Subcutaneous abdominal adipose tissue (tissue), 5 donors: ENCODE measurements around the gene RAB43.
"Not testable (repeated sequence)": the region's sequence is repeated elsewhere in the genome, so short reads cannot be mapped to it uniquely, and the experiment has no call there.

Experiments
- H3K27ac ChIP-seq: one replicate; pipeline ENCODE4 v1.7.0; 2013; ENCODE audit warnings: low read depth, mild to moderate bottlenecking, inconsistent platforms, low read length, moderate library complexity
- H3K27me3 ChIP-seq, 5 donors: one replicate each; pipeline ENCODE4 v1.7.0; 2013; ENCODE audit warnings: low read length in 5 of 5, inconsistent platforms in 1 of 5; ENCODE audit not compliant: control insufficient read depth in 5 of 5, insufficient read depth in 4 of 5
- H3K36me3 ChIP-seq, 5 donors: one replicate each; pipeline ENCODE4 v1.7.0; 2013; ENCODE audit warnings: low read length in 5 of 5; ENCODE audit not compliant: control insufficient read depth in 5 of 5, insufficient read depth in 5 of 5
- H3K4me1 ChIP-seq, 5 donors: one replicate each; pipeline ENCODE4 v1.7.0; 2013; ENCODE audit warnings: low read length in 5 of 5, mild to moderate bottlenecking in 3 of 5, moderate library complexity in 1 of 5; ENCODE audit not compliant: control insufficient read depth in 5 of 5, insufficient read depth in 5 of 5
- H3K4me3 ChIP-seq, 5 donors: one replicate each; pipeline ENCODE4 v1.7.0; 2013; ENCODE audit warnings: low read length in 5 of 5, low read depth in 1 of 5
- H3K9ac ChIP-seq, 5 donors: one replicate each; pipeline ENCODE4 v1.7.0; 2013; ENCODE audit warnings: low read length in 5 of 5, mild to moderate bottlenecking in 4 of 5, moderate library complexity in 3 of 5
- H3K9me3 ChIP-seq, 5 donors: one replicate each; pipeline ENCODE4 v1.7.0; 2013; ENCODE audit warnings: low read length in 5 of 5; ENCODE audit not compliant: control insufficient read depth in 5 of 5
- donor health status: healthy.
- donor health status: healthy.
- donor health status: healthy.
- donor health status: healthy.
- donor health status: healthy.

RAB43 gene

DNA sequence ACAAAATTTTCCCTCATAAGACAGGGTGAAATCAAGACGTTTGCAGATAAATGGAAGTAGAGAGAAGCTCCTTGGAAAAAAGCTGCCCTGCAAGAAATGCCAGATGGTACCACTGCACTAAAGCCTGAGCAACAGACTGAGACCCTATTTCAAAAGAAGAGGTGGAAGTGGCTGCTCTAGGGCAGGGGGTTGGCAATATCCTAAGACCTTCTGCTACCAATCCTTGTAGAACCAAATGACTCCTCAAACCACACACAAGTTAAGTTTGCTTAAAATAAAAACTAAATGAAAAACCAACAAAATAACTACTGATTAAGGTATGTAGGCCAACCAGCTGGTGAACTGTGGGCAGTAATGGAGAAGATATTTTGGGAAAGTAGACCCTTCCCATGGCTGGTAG, 21.3 kb downstream of the RAB43 start:
- Histone ChIP-seq H3K27ac (no peak overlapping the region), H3K9me3 (no peaks in the 10 kb centered on the region), H3K4me1 (no peaks in the 10 kb centered on the region), H3K27me3 (no peaks in the 10 kb centered on the region), H3K36me3 (peaks cover 0 to 19% (median 6%) of the 10 kb centered on the region in 5 donors), H3K4me3 (no peak overlapping the region), H3K9ac (no peak overlapping the region)

DNA sequence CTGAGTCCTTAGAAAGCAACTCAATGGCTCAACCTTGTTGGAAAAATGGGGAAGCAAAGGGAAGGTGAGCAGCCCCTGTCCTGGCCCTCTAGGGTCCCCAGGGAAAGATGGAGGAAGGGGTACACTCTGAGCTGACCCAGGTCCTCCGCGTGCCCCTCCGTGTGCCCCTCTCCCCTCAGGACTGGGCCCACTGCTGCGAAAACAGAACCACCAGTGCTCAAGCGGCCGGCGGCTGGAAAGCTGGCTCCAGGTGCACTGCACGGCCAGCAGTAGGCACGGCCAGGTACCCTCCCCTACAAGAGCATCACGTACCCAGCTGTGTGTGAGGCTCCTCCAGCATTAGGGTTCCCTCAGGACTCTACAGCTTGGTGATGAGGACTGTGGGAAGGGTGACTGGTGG, 26.3 kb downstream of the RAB43 start:
- H3K27me3 ChIP-seq = no peaks in the 10 kb centered on the region
- H3K36me3 ChIP-seq = peaks cover 0 to 40% (median 23%) of the 10 kb centered on the region in 5 donors
- no peaks in the 10 kb centered on the region for H3K9me3 ChIP-seq
- no peak overlapping the region for H3K4me3 ChIP-seq
- H3K27ac ChIP-seq = no peak overlapping the region
- no peak overlapping the region for H3K9ac ChIP-seq
- no peaks in the 10 kb centered on the region for H3K4me1 ChIP-seq

DNA sequence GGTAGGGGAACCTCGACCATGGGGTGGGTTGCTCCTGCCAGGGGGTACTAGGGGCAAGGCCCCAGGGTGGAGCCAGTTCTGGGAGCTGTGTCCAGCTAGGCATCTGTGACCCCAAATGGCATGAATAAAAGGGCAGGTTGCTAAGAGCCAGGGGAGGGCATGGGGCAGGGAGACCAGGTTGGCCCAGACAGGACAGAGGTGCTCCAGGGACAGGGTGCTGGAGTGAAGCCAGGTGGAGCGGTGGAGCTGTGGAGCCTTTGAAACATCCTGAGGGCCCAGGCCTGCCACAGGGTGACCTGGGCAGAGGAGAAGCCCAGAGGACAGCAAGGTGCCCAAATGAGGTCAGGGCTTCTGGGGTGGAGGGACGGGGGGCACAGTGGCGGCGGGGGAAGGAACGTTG, 33.3 kb downstream of the RAB43 start:
- H3K4me1 ChIP-seq, H3K9ac ChIP-seq, H3K9me3 ChIP-seq, H3K4me3 ChIP-seq, H3K27ac ChIP-seq, H3K27me3 ChIP-seq: not testable (repeated sequence)
- peaks cover 0 to 18% (median 8%) of the 10 kb centered on the region in 5 donors for H3K36me3 ChIP-seq

DNA sequence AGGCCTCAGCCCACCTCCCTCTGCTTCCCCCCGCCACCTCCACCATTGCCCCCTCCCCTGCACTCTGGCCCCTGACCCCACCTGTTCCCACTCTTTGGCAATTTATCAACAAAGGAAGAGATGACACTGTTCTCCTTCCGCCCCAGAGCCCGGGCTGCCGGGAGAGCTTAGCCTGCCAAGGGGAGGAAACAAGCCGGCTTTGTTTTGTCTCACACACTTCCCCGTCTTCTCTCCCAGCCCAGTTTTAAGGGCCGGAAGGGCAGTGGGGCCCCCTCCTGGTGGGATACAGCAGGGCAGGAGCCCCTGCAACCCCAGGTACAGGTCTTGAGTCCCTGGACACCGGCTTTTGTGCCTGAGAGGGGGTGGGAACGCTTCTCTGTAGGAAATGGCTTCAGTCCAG, 33.7 kb downstream of the RAB43 start:
- not testable (repeated sequence) for H3K4me1 ChIP-seq, H3K27ac ChIP-seq, H3K27me3 ChIP-seq, H3K9ac ChIP-seq, H3K4me3 ChIP-seq, H3K9me3 ChIP-seq
- peaks cover 0 to 15% (median 7%) of the 10 kb centered on the region in 5 donors for H3K36me3 ChIP-seq

DNA sequence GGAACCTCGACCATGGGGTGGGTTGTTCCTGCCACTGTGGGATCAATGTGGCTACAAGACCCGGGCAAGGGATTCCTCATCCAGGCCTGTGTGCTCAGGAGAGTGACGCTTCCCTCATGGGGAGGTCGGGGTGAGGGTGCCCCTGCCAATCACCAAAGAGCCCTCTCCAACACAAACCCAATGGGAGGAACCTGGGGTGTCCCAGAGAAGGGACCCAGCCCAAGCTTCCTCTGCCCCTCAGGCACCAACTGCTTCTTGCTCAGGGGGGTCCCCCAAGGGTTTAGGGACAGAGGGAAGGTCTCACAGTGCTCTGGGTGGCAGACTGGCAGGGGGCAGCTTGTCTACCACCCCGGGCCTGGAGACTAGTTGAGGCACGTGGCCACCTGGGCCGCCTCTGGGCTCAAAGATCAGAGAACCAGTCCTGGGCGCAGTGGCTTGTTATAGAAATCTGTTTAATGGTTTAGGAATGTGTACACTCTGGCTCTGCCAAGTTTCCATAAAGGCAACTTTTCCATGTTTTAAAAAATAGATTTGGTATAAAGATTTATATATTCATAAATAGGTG, 34.4 kb downstream of the RAB43 start:
- Histone ChIP-seq H3K9me3 (no peaks in the 10 kb centered on the region), H3K4me3 (no peak overlapping the region), H3K4me1 (peaks cover 2 to 8% (median 7%) of the 10 kb centered on the region in 5 donors), H3K27ac (no peak overlapping the region), H3K9ac (peak overlapping the region in 2 of 5 donors; percentile 32 to 35), H3K27me3 (no peaks in the 10 kb centered on the region), H3K36me3 (peaks cover 0 to 10% (median 5%) of the 10 kb centered on the region in 5 donors)

DNA sequence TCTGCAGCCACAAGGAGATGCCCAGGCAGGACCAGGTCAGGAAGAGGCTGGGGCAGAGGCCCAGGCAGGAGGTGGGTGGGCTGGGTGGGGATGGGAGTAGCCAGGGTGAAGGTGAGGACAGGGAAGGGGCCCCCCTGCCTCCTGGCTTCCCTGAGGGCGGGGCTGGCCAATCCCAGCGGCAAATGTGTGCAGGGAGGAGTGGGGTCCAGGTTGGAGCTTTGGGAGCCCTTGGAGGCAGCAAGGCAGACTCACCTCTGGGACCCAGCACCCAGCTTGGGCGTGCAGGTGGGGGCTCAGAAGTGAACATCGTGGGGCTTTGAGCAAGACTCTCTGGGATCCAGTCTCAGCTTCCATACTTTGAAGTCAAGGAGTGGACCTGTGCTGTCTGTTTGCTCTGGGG, 35.8 kb downstream of the RAB43 start:
- Histone ChIP-seq H3K4me1 (peaks cover 2 to 8% (median 7%) of the 10 kb centered on the region in 5 donors), H3K9me3 (no peaks in the 10 kb centered on the region), H3K27me3 (peaks cover 0 to 7% (median 0%) of the 10 kb centered on the region in 5 donors), H3K27ac (no peak overlapping the region), H3K36me3 (no peaks in the 10 kb centered on the region), H3K9ac (no peak overlapping the region), H3K4me3 (no peak overlapping the region)

DNA sequence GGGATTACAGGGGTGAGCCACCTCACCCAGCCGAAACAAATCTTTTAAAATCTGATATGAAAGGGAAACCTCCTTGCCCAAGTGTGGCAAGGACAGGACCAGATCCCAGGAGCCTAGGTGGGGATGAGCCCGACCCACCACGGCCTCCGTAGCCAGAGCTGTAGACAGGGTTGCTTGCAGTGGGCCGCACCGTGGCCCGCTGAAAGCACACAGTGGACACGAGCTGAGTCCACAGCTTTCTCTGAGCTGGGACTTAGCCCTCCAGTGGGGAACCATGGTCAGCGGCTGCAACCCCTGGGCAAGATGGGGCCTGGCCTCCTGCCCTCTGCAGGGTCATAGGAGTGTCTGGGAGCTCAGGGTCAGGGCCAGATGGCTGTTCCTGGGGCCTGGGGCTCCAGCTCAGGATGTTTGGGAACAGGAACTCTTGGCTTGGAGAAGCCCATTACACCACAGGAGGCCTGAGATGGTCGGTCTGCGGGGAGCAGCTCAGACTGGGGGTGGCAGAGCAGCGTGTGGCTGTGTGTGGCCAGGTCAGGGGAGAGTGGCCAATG, 36.4 kb downstream of the RAB43 start:
- Histone ChIP-seq H3K36me3 (no peaks in the 10 kb centered on the region), H3K9ac (no peak overlapping the region), H3K9me3 (no peaks in the 10 kb centered on the region), H3K4me1 (peaks cover 2 to 8% (median 7%) of the 10 kb centered on the region in 5 donors), H3K4me3 (no peak overlapping the region), H3K27ac (no peak overlapping the region), H3K27me3 (peaks cover 0 to 7% (median 0%) of the 10 kb centered on the region in 5 donors)

DNA sequence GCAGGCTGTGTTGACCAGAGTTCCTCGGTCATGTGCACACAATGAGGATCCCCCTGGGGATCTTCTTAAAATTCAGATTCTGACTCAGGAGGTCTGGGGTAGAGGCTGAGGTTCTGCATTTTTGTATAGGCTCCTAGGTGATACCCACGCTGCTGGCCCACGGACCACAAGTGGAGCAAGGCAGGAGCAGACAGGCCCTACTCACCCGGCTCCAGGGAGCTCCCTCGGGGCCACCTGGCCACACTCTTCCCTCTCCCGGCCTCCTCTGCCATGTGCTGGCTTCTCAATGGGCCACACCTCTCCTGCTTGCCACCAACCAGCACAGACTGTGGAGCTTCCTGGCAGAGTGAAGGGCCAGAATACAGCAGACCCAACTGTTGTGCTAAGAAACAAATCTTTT, 37.1 kb downstream of the RAB43 start:
- no peaks in the 10 kb centered on the region for H3K36me3 ChIP-seq
- no peak overlapping the region for H3K27ac ChIP-seq
- no peak overlapping the region for H3K9ac ChIP-seq
- no peak overlapping the region for H3K4me3 ChIP-seq
- H3K9me3 ChIP-seq = no peaks in the 10 kb centered on the region
- peaks cover 2 to 8% (median 7%) of the 10 kb centered on the region in 5 donors for H3K4me1 ChIP-seq
- H3K27me3 ChIP-seq = peaks cover 0 to 7% (median 0%) of the 10 kb centered on the region in 5 donors

DNA sequence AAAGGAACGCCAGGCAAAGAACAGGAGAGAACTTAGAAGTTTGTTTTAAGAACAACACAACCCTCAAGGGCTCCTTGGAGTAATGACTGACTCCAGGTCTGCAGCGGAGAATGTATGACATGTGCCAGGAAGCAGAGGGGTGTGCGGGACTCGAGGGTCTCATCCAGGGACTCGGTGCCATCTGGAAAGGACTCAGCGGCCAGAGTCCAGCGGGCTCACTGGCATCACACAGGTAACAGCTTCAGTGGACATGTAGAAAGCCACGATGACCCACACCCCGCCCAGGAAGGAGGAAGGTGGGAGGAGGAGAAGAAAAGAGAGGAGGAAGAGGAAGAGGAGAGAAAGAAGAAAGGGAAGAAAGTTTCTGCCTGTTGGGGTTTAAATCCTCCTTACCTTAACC, 39.6 kb downstream of the RAB43 start:
- Histone ChIP-seq H3K27me3 (peaks cover 0 to 7% (median 0%) of the 10 kb centered on the region in 5 donors), H3K36me3 (no peaks in the 10 kb centered on the region), H3K9me3 (no peaks in the 10 kb centered on the region), H3K9ac (no peak overlapping the region), H3K4me3 (no peak overlapping the region), H3K4me1 (peaks cover 0 to 4% (median 3%) of the 10 kb centered on the region in 5 donors), H3K27ac (no peak overlapping the region)

DNA sequence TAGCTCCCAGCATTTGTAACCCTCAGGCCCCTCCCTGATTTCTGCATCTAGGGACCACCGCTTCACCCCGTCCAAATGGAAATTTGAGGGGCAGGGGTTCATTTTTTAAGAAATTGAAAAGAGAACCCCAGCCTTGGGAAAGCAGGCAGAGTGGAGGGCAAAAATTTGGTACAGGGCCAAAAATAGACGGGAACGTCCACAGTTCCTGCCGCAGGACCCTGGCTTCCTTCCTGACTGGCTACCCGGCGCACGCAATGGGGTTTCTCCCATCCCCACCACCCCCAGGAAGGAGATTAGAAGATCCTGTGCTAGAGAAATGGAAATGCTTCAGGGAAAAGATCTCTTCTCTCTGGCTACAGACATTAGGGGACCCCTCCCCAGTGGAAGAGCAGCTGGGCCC, 40.1 kb downstream of the RAB43 start:
- no peaks in the 10 kb centered on the region for H3K4me1 ChIP-seq
- H3K4me3 ChIP-seq = no peak overlapping the region
- peaks cover 0 to 7% (median 0%) of the 10 kb centered on the region in 5 donors for H3K27me3 ChIP-seq
- H3K9me3 ChIP-seq = no peaks in the 10 kb centered on the region
- no peaks in the 10 kb centered on the region for H3K36me3 ChIP-seq
- H3K27ac ChIP-seq = no peak overlapping the region
- no peak overlapping the region for H3K9ac ChIP-seq
